H1 (cell line): ENCODE data around the gene IL27RA. TPM values are rescaled to one million over a fixed set of nuclear protein-coding genes. Genes with fewer than 3 reads are reported as not detected.

Experiments used
- BACH1 ChIP-seq: IDR thresholded peaks from 2 replicates; pipeline ENCODE4 v1.6.1; 2012; ENCODE audit warnings: low read length, improper control_type of control experiment
- CBX8 ChIP-seq: fragments of 300-800, 300-1000 bp; sonication (generic); IDR thresholded peaks from 2 replicates; pipeline ENCODE4 v1.7.1; 2016; ENCODE audit warnings: low read depth, low read length, borderline replicate concordance
- CHD7 ChIP-seq: fragments of 300-600 bp; sonication (generic); IDR thresholded peaks from 2 replicates; pipeline ENCODE4 v1.7.1; 2012; ENCODE audit warnings: low read length, moderate library complexity, mild to moderate bottlenecking, inconsistent platforms; ENCODE audit not compliant: insufficient replicate concordance
- JUND ChIP-seq: IDR thresholded peaks from 2 replicates; pipeline ENCODE4 v1.6.1; 2011; ENCODE audit warnings: mild to moderate bottlenecking, improper control_type of control experiment, low read length
- KDM4A ChIP-seq: IDR thresholded peaks from one replicate; pipeline ENCODE4 v1.7.1; 2012; ENCODE audit warnings: low read depth, mild to moderate bottlenecking, moderate library complexity, low read length, inconsistent platforms; ENCODE audit not compliant: severe bottlenecking
- KDM5A ChIP-seq: fragments of 200-600 bp; IDR thresholded peaks from 2 replicates; pipeline ENCODE4 v1.7.1; 2012; ENCODE audit warnings: mild to moderate bottlenecking, low read length, inconsistent platforms, mixed read lengths
- MAX ChIP-seq: IDR thresholded peaks from 2 replicates; pipeline ENCODE4 v1.6.1; 2012; ENCODE audit warnings: inconsistent platforms
- PHF8 ChIP-seq: fragments of 200-600 bp; sonication (generic); conservative IDR thresholded peaks from 2 replicates; pipeline ENCODE4 v1.7.1; 2012; ENCODE audit warnings: low read depth, mild to moderate bottlenecking, inconsistent platforms, low read length, moderate library complexity
- SRF ChIP-seq: IDR thresholded peaks from 2 replicates; pipeline ENCODE4 v1.6.1; 2011; ENCODE audit warnings: mild to moderate bottlenecking, low read depth, low read length, moderate library complexity
- TAF7 ChIP-seq: optimal IDR thresholded peaks from 2 replicates; pipeline ENCODE3; 2011; ENCODE audit warnings: low read depth, mild to moderate bottlenecking, inconsistent platforms, low read length, moderate library complexity, borderline replicate concordance
- polyA plus RNA-seq, 7 experiments: library from polyadenylated mRNA; depleted of rRNA in 3 of 7; stranded (reverse) in 5 of 7; unstranded in 2 of 7; fragments of >200 nt in 5 of 7; fragments of 200-250 nt in 2 of 7; gene quantifications; 1 replicate in 5 of 7; 2 replicates in 1 of 7; 4 replicates in 1 of 7; pipeline versions ENCODE4 v1.2.1 to v1.2.3, GENCODE V29; 2011 to 2013; ENCODE audit warnings: missing spikeins in 2 of 7, mixed read lengths in 2 of 7
- total RNA-seq: library from RNA; stranded (reverse); fragmentation: NEBNext Ultra II Directional; extraction: Animal tissue kit (Norgen Biotek cat#: 25700); gene quantifications from 2 replicates; pipeline ENCODE4 v1.2.1, GENCODE V29; 2021

IL27RA gene
- total and polyA plus RNA-seq, 2 of the 8 experiments (the other 6 are each of a cell fraction or from before 2014, with no cell fraction given), result 9.9 to 14.7 TPM

- TF ChIP-seq CHD7 (no peak), SRF (no peak), JUND (no peak), TAF7 (no peak), PHF8 (no peak), KDM5A (no peak), MAX (no peak), KDM4A (no peak), CBX8 (no peak), BACH1 (no peak)
Observed at GRCh38 chr19:14101003-14101545, 69.5 kb downstream of the IL27RA start (continued).
